Esophagus squamous epithelium (tissue), 4 donors: ENCODE results near the gene ERI2.

Experiments used
- POLR2A ChIP-seq, 4 donors: fragments of 450-650 bp; IDR thresholded peaks; one replicate each; pipeline ENCODE4 v1.6.1; 2017; ENCODE audit warnings: antibody characterized with exemption in 4 of 4, mild to moderate bottlenecking in 4 of 4, moderate library complexity in 3 of 4
- TF ChIP-seq, protein P1 (sequence below), 6 experiments: fragments of 450-650 bp in 4 of 6; fragments of 200-600 bp in 2 of 6; sonication (generic) in 2 of 6; IDR thresholded peaks; one replicate each; pipeline ENCODE4 v1.5.1; 2016 to 2019; ENCODE audit warnings: antibody characterized with exemption in 6 of 6, mild to moderate bottlenecking in 4 of 6, moderate library complexity in 4 of 6

DNA sequence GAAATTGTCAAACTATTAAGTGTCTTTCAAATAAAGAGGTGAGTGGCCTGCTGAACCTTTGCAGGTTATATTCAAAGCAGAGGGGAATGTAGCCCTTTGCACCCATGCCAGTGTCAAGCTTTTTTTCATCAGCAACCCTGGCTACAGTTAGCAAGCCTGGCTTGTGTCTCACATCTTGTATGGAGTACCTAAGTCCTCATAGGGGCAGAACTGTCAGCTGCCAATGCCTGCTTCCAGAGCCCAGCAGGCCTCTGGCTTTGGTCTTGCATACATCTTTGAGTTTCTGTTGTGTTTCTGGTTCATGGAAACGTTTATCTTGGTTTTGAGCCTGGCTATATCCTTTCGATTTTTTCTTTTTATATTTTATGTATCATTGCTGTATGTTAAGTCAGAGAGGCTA is 26.8 kb upstream of the ERI2 start:
- TF ChIP-seq, protein P1, sequence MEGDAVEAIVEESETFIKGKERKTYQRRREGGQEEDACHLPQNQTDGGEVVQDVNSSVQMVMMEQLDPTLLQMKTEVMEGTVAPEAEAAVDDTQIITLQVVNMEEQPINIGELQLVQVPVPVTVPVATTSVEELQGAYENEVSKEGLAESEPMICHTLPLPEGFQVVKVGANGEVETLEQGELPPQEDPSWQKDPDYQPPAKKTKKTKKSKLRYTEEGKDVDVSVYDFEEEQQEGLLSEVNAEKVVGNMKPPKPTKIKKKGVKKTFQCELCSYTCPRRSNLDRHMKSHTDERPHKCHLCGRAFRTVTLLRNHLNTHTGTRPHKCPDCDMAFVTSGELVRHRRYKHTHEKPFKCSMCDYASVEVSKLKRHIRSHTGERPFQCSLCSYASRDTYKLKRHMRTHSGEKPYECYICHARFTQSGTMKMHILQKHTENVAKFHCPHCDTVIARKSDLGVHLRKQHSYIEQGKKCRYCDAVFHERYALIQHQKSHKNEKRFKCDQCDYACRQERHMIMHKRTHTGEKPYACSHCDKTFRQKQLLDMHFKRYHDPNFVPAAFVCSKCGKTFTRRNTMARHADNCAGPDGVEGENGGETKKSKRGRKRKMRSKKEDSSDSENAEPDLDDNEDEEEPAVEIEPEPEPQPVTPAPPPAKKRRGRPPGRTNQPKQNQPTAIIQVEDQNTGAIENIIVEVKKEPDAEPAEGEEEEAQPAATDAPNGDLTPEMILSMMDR (IDR thresholded peaks at IDR 0.05) = no peak
- no peak for TF ChIP-seq POLR2A (IDR thresholded peaks at IDR 0.05)
